ENCODE measurements around the gene PTPN21.

GRCh38 chr14:88430976-88431375 lies 123.8 kb downstream of the PTPN21 start:
- TF ChIP-seq CTCF (IDR thresholded peaks at IDR 0.05) (no peak), POLR2A (IDR thresholded peaks at IDR 0.05) (no peak)

All from right lobe of liver (tissue), 4 donors.